HepG2 (cell line): ENCODE measurements around the gene FKBP10. TPM values are rescaled to one million over a fixed set of nuclear protein-coding genes. Genes with fewer than 3 reads are reported as not detected.

ENCODE experiments used
- ATAC-seq: fragments of 200-7000 bp; cut with Tn5 transposase; 3 replicates; pipeline ENCODE4 v1.9.1; 2020; ENCODE audit warnings: mild to moderate bottlenecking, moderate library complexity
- BruUV-seq: library from RNA; stranded (reverse); fragments of 400-500 nt; replicated peaks from 2 replicates; lab custom pipeline; 2021; lab: Mats Ljungman, UMichigan
- CTCF ChIA-PET: fragments of 300-600 bp; formaldehyde crosslinking; extraction: SDS; loops from one replicate; lab custom pipeline; 2021; ENCODE audit warnings: low total read pairs, inconsistent platforms, low intra/inter-chr PET ratio; lab: Yijun Ruan, JAX
- POLR2A ChIA-PET: fragments of 350-600 bp; sonication (Branson Sonifier 250); formaldehyde crosslinking; loops from one replicate; lab custom pipeline; 2020; ENCODE audit warnings: antibody characterized with exemption, inconsistent platforms; lab: Yijun Ruan, JAX
- DNase-seq: peaks from one replicate; pipeline ENCODE4 v3.0.0-alpha.2; 2015; ENCODE audit warnings: low spot score
- FAIRE-seq: peaks from 3 replicates; lab custom pipeline; 2011; peaks lifted over from hg19 to GRCh38; lab: Jason Lieb, UNC
- H2AFZ ChIP-seq: one replicate; pipeline ENCODE4 v1.6.1; 2011; ENCODE audit warnings: low read length, inconsistent platforms
- H3K27ac ChIP-seq: fragments of 300-600 bp; 3 replicates; pipeline ENCODE4 v1.8.0; 2011; ENCODE audit warnings: mixed run types, mild to moderate bottlenecking, mixed read lengths, low read length, inconsistent platforms; ENCODE audit not compliant: insufficient read depth; ENCODE audit errors: extremely low read length
- H3K27me3 ChIP-seq, 2 experiments: fragments of 200-600 bp in 1 of 2; 2 replicates in 1 of 2; 3 replicates in 1 of 2; pipeline versions ENCODE4 v1.6.0 to v1.8.0; 2011; ENCODE audit warnings: low read length in 2 of 2, mild to moderate bottlenecking in 2 of 2, moderate library complexity in 2 of 2, inconsistent platforms in 1 of 2; ENCODE audit not compliant: insufficient read depth in 2 of 2, control insufficient read depth in 1 of 2
- H3K36me3 ChIP-seq, 2 experiments: fragments of 200-600 bp in 1 of 2; replicated peaks in 1 of 2; 2 replicates in 1 of 2; 3 replicates in 1 of 2; pipeline versions ENCODE4 v1.5.1 to v1.8.0; 2011; ENCODE audit warnings: low read length in 2 of 2, inconsistent platforms in 1 of 2; ENCODE audit not compliant: insufficient read depth in 2 of 2, control insufficient read depth in 1 of 2
- H3K4me1 ChIP-seq: 2 replicates; pipeline ENCODE4 v1.5.1; 2012; ENCODE audit warnings: low read length, inconsistent platforms; ENCODE audit not compliant: insufficient read depth
- H3K4me2 ChIP-seq: 2 replicates; pipeline ENCODE4 v1.6.0; 2011; ENCODE audit warnings: low read depth, low read length, inconsistent platforms
- H3K4me3 ChIP-seq, 3 experiments: fragments of 200-600 bp in 1 of 3; sonication (generic), shearing (Covaris generic) in 1 of 3; replicated peaks in 1 of 3; 2 replicates each; pipeline ENCODE4 v1.5.1; 2011 to 2016; ENCODE audit warnings: low read length in 3 of 3, inconsistent platforms in 2 of 3, low read depth in 2 of 3, mild to moderate bottlenecking in 2 of 3, control low read depth in 1 of 3, mixed read lengths in 1 of 3; ENCODE audit not compliant: insufficient read depth in 1 of 3
- H3K79me2 ChIP-seq: one replicate; pipeline ENCODE4 v1.6.1; 2011; ENCODE audit warnings: low read length, inconsistent platforms; ENCODE audit not compliant: insufficient read depth
- H3K9ac ChIP-seq: 2 replicates; pipeline ENCODE4 v1.6.0; 2011; ENCODE audit warnings: mild to moderate bottlenecking, low read depth, low read length, inconsistent platforms; ENCODE audit not compliant: insufficient read depth
- H3K9me3 ChIP-seq: 2 replicates; pipeline ENCODE4 v1.5.1; 2012; ENCODE audit warnings: mild to moderate bottlenecking, low read length
- H4K20me1 ChIP-seq: 2 replicates; pipeline ENCODE4 v1.6.0; 2011; ENCODE audit warnings: inconsistent platforms, mild to moderate bottlenecking, low read length, moderate library complexity; ENCODE audit not compliant: insufficient read depth
- DDIT3 ChIP-seq: sonication (generic); formaldehyde crosslinking; IDR thresholded peaks from 2 replicates; pipeline ENCODE4 v1.4.0; 2020; ENCODE audit warnings: mild to moderate bottlenecking, missing genetic modification reagents
- FIP1L1 ChIP-seq: fragments of 200-400 bp; formaldehyde crosslinking; IDR thresholded peaks from 2 replicates; pipeline ENCODE4 v1.6.1; 2018; ENCODE audit warnings: low read depth, mild to moderate bottlenecking, low read length, moderate library complexity, borderline replicate concordance; ENCODE audit not compliant: insufficient read depth
- ZNF251 ChIP-seq: sonication (generic); formaldehyde crosslinking; IDR thresholded peaks from 2 replicates; pipeline ENCODE4 v1.9.0; 2021; ENCODE audit warnings: mild to moderate bottlenecking, missing genetic modification reagents
- whole genome bisulfite sequencing: methylation state at CpG from one replicate; pipeline ENCODE4 v1.1.6; 2017; ENCODE audit warnings: low lambda C conversion rate; 5-methylcytosine and 5-hydroxymethylcytosine counted together
- in situ Hi-C: cut with HindIII; loops from 2 replicates; pipeline ENCODE4 v1.10.0; 2017; ENCODE audit warnings: low pct_unique_long_range_greater_than_20kb; ENCODE audit not compliant: extremely low pct_ligation_motif_present
- intact Hi-C: fragments of 100-400 bp; cut with micrococcal nuclease; formaldehyde crosslinking; loops from one replicate; pipeline ENCODE4 v1.10.0; 2022; ENCODE audit not compliant: unreplicated experiment
- polyA plus RNA-seq, 8 experiments: library from polyadenylated mRNA; depleted of rRNA in 3 of 8; stranded (reverse) in 7 of 8; unstranded in 1 of 8; fragments of >200 nt; fragmentation: Illumina TruSeq in 4 of 8; extraction: Trizol in 4 of 8; gene quantifications; 2 replicates each; pipeline versions ENCODE4 v1.2.1 to v1.2.3, GENCODE V29; 2011 to 2016; ENCODE audit warnings: low read depth in 4 of 8, missing spikeins in 1 of 8, mixed read lengths in 1 of 8; ENCODE audit not compliant: insufficient read depth in 1 of 8
- total RNA-seq, 5 experiments: library from RNA; depleted of rRNA; stranded (reverse); fragments of >200 nt; fragmentation: Illumina TruSeq; extraction: Trizol; gene quantifications; 2 replicates each; pipeline ENCODE4 v1.2.3, GENCODE V29; 2016; ENCODE audit warnings: low read depth in 1 of 5
- TF ChIP-seq, protein P1 (sequence below), 2 experiments: fragments of 450-650 bp in 1 of 2; sonication (generic) in 1 of 2; formaldehyde crosslinking in 1 of 2; IDR thresholded peaks; 2 replicates each; pipeline versions ENCODE4 v1.6.1 to v1.8.0; 2016 to 2022; ENCODE audit warnings: antibody characterized with exemption in 1 of 2, mild to moderate bottlenecking in 1 of 2, missing genetic modification reagents in 1 of 2

Gene FKBP10
- total and polyA plus RNA-seq, 2 of the 13 experiments (the other 11 are each of a cell fraction or from before 2014, with no cell fraction given), result 149 to 573 TPM

DNA sequence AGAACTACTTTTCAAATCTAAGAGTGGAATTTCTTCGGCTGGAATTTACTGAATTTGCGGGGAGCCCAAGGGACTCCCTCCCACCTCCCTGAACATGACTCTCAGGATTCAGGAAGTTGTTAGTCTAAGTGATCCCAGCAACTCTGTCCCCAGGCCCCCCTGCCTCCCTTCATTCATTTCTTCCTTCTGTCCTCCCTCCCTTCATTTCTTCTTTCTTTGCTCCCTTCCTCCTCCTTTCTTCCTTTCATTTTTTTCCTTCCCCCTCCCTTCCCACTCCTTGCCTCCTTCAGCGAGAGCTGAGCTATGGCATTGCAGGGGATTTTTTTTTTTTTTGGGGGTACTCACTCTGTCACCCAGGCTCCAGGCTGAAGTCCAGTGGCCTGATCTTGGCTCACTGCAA, 15.4 kb upstream of the FKBP10 start (continued):
- TF ChIP-seq, protein P1, sequence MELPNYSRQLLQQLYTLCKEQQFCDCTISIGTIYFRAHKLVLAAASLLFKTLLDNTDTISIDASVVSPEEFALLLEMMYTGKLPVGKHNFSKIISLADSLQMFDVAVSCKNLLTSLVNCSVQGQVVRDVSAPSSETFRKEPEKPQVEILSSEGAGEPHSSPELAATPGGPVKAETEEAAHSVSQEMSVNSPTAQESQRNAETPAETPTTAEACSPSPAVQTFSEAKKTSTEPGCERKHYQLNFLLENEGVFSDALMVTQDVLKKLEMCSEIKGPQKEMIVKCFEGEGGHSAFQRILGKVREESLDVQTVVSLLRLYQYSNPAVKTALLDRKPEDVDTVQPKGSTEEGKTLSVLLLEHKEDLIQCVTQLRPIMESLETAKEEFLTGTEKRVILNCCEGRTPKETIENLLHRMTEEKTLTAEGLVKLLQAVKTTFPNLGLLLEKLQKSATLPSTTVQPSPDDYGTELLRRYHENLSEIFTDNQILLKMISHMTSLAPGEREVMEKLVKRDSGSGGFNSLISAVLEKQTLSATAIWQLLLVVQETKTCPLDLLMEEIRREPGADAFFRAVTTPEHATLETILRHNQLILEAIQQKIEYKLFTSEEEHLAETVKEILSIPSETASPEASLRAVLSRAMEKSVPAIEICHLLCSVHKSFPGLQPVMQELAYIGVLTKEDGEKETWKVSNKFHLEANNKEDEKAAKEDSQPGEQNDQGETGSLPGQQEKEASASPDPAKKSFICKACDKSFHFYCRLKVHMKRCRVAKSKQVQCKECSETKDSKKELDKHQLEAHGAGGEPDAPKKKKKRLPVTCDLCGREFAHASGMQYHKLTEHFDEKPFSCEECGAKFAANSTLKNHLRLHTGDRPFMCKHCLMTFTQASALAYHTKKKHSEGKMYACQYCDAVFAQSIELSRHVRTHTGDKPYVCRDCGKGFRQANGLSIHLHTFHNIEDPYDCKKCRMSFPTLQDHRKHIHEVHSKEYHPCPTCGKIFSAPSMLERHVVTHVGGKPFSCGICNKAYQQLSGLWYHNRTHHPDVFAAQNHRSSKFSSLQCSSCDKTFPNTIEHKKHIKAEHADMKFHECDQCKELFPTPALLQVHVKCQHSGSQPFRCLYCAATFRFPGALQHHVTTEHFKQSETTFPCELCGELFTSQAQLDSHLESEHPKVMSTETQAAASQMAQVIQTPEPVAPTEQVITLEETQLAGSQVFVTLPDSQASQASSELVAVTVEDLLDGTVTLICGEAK (IDR thresholded peaks at IDR 0.05), result no peak
- TF ChIP-seq, protein P1 (CRISPR knock-in tag; IDR thresholded peaks at IDR 0.05), result no peak

DNA sequence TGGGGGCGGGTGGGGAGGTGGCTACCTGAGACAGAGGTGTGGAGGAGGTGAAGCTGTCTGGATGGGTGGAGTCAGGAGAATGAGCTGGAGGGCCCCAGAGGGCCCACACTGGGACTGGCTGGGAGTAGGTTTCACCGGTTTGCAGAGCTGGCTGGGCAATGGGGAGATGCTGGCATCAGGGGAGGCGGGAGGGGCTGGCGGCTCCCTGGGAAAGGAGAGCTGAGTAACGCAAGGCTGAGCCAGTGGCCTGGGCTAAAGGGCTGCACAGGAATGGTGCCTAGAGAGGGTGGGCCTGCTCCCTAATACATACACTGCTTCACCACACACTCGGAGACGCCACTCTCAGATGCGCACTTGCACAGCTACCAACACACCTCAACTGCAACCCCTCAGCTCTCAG, 13.4 kb upstream of the FKBP10 start:
- Histone ChIP-seq H3K36me3 (peaks cover 0 to 6% of the 10 kb centered on the region in 2 experiments; a peak in 1 of 5 replicates), H3K4me2 (no peak overlapping the region), H3K27ac (no peak overlapping the region), H4K20me1 (no peaks in the 10 kb centered on the region), H3K9ac (no peak overlapping the region), H3K4me3 (no peak overlapping the region), H3K9me3 (no peaks in the 10 kb centered on the region), H2AFZ (no peak overlapping the region), H3K27me3 (no peaks in the 10 kb centered on the region), H3K4me1 (peaks cover 52% of the 10 kb centered on the region), H3K79me2 (no peaks in the 10 kb centered on the region)
- ATAC-seq (no peak), DNase-seq (no peak), FAIRE-seq (no peak)
- ChIA-PET POLR2A (interaction anchor here (0.9 to 7.9 kb wide), 3 partner anchors 14 to 22 kb away, joined by 3 to 86 read pairs (median 6); partner anchors contain the start of gene JUP), CTCF (interaction anchor here (3.8 kb wide), 1 partner anchor 60 kb away, joined by 97 read pairs; no protein-coding TSS in a partner anchor)
- in situ Hi-C loops, result no loop called here
- WGBS, result 58% methylated on average over 8 of the region's 8 CpGs
- intact Hi-C loops, result no loop called here
- no TSS peak for BruUV-seq
- TF ChIP-seq ZNF251 (no peak), DDIT3 (CRISPR knock-in tag) (no peak), FIP1L1 (no peak)
